HG02571 (cell line): Measurements from ENCODE around the gene METTL27.
"Not testable (repeated sequence)": the region's sequence is repeated elsewhere in the genome, so short reads cannot be mapped to it uniquely, and the experiment has no call there.

ENCODE experiments used
- ATAC-seq: cut with Tn5 transposase; IDR thresholded peaks from one replicate; pipeline ENCODE4 v1.9.1; 2021; ENCODE audit warnings: mild to moderate bottlenecking, moderate library complexity; ENCODE audit not compliant: unreplicated experiment

Gene METTL27, protein sequence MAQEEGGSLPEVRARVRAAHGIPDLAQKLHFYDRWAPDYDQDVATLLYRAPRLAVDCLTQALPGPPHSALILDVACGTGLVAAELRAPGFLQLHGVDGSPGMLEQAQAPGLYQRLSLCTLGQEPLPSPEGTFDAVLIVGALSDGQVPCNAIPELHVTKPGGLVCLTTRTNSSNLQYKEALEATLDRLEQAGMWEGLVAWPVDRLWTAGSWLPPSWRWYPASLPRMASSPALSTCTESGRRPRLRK

DNA sequence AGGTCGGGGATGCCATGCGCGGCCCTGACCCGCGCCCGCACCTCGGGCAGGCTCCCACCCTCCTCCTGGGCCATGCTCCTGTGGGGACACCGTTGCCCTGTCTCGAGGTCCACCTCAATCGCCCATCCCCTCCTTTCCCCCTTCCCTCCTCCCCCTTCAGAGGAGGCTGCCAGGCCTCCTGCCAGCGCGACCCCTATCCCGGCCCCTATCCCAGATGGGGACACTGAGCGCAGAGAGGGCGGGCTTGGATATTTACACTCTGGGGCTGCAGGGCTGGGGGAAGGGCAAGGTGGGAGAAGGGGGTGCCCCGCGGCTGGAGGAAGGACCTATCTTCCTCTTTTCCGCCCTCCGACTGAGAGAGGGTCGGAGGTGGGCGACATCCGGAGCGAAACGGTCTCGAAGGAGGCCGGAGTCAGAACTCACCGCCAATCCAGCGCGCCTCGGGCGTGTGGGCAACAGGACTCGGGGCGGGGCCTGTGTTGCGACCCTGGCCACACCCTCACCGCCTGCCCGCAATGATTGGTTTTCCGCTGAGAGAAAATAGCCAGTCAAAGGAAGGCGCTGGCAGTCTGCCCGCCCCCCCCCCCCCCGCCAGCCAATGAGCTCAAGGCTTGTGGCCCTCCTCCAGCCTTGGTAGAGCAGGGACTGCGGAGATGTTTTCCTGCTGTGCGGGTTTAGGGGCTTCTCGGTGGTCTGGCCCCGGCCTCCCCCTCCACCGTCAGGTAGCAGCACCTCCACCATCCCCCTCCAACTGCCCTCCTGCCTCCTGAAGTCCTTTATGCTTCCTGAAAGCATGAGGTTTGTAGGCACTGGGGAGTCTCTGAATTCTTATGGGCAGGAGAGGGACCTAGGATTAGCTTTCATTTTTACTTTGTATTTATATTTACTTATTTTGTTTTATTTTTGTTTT, at the start of gene METTL27:
TSS of gene METTL27 (minus strand) at position 450 of the 910 bp plus-strand sequence. CDS start at position 74, 376 bp downstream.
- peak; percentile 92 for ATAC-seq

DNA sequence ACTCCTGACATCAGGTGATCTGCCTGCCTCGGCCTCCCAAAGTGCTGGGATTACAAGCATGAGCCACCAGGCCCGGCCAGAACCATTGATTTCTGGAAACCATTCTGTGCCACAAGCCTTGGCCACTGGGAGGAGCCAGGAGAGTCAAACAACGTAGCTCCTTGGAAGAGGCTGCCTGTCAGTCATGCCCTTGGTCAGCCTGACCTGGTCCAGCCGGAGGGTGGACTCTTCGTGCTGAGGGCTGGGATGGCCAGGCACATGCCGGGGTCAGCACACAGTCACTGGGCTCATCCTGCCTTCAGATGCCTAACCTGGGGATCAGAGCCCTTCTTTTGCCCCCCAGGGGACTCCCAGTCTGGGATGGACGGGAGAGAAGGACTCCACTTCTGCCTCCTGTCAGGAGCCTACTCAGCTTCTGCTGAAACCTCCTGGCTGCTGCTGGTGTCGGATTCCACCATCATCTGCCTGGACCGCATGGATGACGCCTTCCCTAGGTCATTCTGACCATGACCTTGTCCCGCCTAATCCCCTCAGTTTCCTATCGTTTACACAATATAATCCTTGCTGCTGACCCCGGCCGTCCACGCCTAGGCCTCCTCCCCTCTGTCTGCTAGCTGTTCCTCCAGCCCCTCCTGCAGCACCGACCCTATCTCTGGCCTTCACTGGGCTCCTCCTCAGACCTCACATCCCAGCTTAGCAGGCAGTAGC, 49.0 kb upstream of the METTL27 start:
- no peak for ATAC-seq

DNA sequence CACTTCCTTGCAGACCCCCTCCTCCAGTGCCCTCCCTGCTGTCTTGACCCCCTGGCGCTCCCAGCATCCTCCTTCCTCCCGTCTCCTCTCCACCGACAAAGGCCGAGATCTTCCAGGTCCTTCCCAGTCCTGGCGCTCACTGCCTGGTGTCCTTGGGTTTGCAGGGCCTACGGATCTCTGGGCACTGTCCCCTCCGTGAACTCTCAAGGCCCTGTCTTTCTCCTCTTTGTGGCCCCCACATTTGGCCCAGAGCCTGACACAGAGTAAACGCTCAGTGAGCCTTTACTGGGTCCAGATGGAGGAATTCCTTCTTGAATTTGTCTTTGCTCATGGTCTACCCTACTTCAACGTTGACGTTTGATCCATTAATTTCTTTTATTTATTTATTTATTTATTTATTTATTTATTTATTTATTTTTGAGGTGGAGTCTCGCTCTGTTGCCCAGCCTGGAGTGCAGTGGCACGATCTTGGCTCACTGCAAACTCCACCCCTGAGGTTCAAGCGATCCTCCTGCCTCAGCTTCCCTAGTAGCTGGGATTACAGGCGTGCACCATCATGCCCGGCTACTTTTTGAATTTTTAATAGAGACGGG, 48.3 kb upstream of the METTL27 start:
- no peak for ATAC-seq

DNA sequence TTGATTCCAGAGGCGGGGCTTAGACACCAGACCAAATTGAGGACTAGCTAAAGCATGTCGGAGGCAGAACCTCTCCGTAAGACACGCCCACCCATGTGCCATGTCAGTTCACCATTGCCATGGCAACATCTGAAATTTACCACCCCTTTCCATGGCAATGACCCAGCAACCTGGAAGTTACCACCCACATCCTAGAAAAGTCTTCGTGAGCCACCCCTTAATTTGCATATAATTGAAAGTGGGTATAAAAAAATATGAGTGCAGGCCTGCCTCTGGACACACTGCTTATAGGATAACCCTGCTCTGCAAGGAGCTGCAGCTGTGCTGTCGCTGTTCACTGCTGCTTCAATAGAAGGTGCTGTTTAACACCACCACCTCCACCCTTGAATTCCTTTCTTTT, 46.6 kb upstream of the METTL27 start:
- no peak for ATAC-seq

DNA sequence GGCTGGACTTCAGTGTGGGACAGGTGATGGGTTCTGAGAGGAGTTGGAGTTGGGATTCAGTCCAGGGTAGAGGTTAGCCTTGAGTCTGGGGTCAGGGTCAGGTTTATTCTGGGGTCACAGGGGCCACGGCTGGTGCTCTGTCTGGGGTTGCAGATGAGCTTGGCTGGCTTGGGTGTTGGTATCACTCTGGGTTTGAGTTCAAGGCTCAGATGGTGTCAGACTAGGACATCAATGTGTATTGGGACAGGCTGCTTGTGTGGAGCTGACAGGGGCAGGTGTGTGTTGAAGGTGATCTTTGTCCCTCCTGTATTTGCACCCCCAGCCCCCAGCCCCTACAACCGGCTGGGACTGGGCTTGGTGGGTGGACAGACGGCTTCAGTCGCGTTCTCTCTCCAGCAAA, 45.4 kb upstream of the METTL27 start:
- ATAC-seq = no peak

DNA sequence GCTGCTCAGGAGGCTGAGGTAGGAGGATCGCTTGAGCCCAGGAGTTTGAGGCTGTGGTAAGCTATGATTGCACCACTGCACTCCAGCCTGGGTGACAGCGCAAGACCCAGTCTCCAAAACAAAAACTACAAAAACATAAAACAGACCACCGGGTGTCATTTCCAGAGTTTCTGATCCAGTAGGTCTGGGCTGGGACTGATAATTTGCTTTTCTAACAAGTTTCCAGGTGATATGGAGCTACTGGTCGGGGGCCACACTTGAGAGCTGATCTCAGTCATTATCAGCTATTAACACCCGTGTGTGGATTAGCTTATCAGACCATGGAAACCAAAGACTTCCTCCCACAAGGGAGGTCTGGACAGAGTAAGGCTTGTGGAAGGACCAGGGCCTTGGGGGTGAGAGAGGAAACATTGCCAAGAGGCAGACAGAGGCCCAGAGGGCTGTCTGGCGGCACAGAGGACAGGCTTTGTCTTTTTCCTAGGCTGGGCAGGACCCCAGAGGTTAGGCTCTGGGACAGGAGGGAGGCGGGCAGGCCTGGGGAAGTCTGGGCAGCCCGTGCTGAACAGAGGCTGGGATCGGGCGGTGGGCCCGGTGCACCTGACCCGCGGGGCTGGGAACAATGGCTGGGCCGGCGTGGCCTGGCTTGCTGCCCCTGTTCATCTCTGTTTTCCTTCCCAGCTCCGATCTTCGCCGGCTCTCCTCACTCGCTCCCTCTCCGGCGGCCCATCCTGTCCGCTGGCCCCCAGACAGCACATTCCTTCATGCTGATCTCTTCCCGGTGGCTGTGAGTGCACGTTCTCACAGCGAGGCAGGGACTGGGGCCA, 43.9 kb upstream of the METTL27 start:
- no peak for ATAC-seq

DNA sequence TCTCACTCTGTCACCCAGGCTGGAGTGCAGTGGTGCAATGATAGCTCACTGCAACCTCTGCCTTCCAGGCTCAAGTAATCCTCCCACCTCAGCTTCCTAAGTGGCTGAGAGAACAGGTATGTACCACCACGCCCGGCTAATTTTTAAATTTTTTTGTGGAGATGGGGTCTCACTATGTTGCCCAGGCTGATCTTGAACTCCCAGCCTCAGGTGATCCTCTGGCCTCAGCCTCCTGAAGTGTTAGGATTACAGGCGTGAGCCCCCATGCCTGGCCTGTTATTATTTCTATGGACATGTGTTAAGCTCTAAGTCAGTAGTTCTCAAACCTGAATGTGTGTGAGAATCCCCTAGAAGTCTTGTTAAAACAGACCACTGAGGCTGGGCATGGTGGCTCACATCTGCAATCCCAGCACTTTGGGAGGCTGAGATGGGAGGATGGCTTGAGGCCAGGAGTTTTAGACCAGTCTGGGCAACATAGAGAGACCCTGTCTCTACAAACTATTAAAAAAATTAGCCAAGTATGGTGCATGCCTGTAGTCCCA, 43.2 kb upstream of the METTL27 start:
- no peak for ATAC-seq

DNA sequence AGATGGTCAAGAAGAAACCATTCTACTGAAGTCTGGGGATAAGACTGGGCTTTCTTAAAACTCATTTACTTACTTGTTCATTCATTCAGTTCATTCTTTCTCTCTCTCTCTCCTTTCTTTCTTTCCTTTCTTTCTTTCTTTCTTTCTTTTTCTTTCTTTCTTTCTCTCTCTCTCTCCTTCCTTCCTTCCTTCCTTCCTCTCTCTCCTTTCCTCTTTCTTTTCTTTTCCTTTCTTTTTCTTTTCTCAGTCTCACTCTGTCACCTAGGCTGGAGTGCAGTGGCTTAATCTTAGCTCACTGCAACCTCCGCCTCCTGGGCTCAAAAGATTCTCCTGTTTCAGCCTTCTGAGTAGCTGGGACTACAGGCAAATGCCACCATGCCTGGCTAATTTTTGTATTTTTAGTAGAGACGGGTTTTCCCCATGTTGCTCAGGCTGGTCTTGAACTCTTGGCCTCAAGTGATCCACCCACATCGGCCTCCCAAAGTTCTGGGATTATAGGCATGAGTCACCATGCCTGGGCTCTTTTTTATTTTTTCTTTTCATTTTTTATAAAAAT, 42.6 kb upstream of the METTL27 start:
- ATAC-seq = not testable (repeated sequence)

DNA sequence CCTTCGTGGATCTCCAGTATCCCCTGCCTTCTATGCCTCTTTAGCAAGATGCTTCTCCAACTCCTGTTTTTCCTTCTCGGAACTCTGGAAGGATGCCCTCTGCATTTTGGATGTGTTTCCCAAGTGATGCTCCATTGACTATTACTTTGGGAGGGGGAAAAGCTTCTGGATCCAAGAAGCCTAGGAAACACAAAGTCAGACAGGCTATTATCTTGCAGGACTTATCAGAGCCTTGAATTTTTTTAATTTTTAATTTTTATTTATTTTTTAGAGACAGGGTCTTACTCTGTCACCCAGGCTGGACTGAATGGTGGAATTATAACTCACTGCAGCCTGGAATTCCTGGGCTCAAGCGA, 39.7 kb upstream of the METTL27 start:
- no peak for ATAC-seq

DNA sequence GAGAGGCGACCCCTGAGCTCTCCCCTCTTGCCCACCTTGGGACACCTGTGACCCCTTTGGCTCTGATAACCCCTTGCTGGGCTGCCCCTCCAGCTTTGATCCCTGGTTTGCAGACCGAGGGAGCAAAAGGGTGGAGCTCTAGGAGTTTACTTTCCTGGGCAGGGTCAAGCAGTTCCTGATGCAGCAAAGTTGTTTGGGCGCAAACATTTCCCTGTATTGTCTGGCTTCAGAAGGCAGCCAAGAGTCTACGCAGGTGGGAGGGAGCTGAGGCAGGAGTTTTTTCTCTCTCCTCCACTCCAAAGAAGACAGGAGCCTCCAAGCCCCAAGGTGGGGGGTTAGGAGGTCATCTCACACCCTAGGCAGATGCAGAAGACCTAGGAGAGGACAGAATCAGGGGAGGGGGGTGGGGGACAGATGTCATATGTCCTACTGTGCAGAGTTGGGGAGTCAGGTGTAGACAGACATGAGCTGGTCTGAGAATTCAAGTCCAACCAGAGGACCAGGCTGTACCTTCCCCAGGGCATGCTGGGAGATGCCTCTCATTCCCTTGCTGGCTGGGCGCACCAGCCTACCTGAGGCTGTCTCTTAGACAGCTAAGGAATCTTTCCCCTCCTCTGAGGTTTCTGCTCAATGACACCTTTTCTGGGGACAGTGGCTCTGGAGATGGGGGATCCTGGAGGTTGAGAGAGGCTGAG, 39.2 kb upstream of the METTL27 start:
- ATAC-seq = no peak

DNA sequence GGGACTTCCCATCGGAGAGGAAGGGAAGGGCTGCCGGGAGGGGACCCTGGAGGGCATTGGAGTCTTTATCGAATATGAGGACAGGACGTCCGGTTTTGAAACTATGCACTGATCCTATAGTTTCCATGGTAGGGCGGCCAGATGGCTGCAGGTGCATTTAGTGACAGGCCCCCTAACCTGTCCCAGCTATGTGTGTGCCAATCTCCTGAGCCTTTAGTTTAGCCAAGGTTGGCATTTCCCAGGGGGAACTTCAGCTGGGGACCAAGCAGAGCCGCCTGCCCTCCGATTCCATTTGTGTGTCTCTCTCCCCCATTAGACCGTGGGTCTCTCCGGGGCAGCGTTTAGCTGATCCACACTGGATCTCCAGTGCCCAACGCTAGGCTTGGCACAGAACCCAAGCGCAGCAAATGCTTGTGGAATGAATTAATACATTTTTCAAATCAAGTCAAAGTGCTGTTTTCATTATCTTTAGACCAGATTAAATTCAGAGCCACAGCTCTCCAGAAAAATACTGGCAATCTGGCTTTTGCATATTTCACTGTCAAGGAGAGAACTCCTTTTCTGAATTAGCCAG, 38.5 kb upstream of the METTL27 start:
- no peak for ATAC-seq

DNA sequence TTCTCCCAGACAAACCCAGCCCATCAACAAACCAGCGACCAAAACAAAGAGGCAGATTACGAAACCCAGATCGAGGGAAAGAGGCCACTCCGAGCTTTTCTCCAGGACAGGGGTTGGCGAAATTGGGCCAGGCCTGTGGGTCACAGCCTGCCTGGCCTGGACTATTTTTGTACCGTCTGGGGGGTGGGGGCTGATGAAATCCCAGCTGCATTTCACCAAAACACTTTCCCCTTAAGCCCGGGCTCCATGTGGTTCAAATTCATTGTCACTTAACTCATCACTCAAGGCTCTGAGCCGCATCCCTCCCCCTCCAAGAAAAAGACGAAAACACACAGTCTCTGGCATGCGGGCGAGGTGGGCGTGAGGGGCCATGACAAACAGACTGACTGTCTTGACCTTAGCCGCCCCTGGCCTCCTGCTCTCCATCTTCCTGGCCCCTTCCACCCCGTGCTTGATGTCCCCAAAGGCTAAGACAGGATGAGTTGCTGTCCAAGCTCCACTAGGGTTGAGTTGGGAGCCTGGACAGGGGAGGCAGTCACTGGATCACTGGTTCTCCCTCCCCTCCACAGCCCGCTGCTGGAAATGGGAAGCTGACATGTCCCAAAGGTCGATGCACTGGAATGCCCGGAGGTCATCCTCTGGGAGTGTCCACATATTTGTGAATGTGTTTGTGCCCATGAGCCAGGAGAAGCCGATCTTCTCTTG, 37.8 kb upstream of the METTL27 start:
- ATAC-seq = no peak

DNA sequence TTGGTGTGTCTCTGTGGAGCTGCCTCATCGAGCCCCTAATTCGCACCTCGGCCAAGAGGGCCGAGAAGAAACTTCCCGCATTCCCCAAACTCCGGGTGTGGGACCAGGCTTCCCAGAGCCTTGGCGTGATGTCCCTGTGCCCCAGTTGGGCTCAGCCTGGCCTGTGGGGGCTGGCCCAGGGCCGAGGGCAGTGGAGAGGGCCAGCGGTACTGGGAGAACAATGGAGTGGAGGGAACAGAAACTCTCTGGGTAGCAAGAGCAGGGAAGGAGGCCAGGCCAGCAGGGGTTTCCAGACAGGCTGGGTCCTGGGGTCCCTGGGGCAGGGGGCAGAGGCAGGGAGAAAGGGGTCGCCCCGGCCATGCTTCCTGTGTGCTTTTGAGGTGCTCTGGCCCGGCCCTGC, 34.7 kb upstream of the METTL27 start:
- no peak for ATAC-seq

DNA sequence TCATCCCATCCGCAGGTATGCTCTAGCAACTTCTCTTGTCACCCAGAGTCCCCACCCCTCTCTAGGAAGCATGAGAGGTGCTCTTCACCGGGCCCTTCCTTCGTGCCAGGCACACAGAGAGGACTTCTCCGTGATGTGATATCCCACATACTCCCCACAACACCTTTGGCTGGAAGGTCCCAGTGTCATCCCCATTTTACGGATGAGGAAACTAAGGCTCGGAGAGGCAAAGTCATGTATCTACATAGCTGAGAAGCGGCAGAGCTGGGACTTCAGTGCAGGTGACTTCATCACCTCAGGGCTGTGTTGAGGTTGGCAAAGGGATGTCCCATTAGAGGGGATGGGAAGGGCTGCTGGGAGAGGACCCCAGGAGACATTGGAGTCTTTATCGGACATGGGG, 34.0 kb upstream of the METTL27 start:
- ATAC-seq = no peak

DNA sequence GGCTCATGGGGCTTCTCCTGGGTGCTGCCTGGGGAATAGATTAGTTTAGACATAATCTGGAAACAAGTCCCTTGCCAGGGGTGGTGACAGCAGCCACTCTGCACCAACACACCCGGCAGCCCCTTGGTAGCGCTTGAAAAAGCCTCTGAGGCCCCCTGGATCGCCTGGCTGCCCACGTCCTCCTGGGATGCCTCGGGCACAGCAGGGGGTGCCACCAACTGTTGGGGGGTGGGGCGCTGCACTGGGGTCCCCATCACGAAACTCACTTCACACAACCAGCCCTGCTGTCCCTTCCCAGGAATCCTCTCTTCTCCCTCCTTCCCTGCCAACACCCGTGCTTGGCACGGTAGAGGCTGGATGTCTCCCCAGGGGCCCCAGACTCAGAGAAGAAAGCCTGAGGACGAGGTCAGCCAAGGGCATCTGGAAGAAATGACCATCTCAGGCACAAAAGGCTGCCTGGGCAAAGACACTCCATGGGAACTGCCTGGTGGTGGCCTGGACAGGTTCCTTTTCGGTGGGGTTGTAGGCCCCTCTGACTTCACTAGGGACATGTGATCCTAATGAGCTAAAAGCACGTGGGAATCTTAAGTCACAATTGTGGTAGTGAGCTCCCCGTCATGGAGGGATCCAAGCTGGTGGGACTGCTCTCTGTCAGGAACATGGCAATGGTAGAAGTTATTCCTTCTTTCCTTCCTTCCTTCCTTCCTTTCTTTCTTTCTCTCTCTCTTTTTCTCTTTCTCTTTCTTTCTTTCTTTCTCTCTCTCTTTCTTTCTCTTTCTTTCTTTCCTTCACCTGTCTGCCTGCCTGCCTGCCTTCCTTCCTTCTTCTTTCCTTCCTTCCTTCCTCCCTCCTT, 30.0 kb upstream of the METTL27 start:
- ATAC-seq = no peak

DNA sequence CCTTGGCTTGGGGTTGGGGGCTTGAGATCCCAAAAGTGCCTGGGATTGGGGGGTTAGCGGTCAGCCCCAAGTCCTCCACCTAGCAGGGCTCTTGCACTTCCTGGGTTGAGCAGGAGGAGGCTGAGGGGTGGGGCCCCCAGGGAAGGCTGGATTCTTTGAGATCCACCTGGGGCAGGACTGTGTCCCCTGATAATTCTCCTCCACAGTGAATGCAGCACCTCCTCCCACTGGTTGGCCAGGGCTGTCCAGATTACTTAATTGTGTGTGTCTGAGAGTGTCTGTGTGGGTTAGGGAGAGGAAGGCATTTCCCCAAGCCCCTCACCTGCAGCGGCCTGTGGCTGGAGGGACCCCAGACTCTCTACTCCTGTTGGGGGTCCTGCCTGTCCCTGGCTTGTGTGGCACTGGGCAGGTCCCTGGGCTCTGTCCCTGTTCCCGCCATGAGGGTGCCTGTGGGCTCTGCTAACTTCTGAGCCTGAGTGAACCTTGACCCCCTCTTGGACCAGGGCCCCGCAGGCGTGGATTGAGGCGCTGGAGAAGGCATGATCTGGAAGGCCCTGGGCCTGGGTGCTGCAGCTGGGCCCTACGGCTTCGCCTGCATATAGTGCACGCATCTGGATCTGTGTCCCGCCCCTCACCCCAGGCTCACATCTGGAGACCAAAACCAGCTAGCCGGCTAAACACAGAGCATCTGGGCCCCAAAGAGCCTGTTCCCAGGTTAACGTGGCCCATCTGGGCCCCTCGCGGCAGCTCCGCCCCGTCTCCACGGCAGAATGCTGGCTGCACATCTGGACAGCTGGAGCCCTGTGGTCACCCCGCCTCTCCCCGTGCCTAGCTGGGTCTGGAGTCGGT, 29.1 kb upstream of the METTL27 start:
- no peak for ATAC-seq
